Glomerular endothelial cell (primary cell): ENCODE measurements around the gene EVI5. TPM values are rescaled to one million over a fixed set of nuclear protein-coding genes. Genes with fewer than 3 reads are reported as not detected.
"Not testable (repeated sequence)": the region's sequence is repeated elsewhere in the genome, so short reads cannot be mapped to it uniquely, and the experiment has no call there.

Experiments
- DNase-seq: peaks from one replicate; pipeline ENCODE4 v3.0.0-alpha.2; 2011; ENCODE audit warnings: low read depth, low spot score; ENCODE audit errors: extremely low read depth
- total RNA-seq: library from RNA; depleted of rRNA; stranded (reverse); fragments of >200 nt; gene quantifications from 2 replicates; pipeline ENCODE4 v1.2.3, GENCODE V29; 2015

Gene EVI5
- total RNA-seq, 1 donor from 2014 or later, result 28.2 TPM

DNA sequence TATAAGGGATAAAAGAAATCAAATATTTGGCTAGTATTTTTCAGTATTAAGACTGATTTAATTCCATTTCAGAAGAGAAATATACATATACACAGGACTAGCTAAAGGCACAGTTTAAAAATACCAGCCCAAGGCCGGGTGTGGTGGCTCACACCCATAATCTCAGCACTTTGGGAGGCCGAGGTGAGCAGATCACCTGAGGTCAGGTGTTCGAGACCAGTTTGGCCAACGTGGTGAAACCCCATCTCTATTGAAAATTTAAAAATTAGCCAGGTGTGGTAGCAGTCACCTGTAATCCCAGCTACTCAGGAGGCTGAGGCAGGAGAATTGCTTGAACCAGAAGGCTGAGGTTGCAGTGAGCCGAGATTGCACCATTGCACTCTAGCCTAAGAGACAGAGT is 200.1 kb downstream of the EVI5 start:
- not testable (repeated sequence) for DNase-seq

DNA sequence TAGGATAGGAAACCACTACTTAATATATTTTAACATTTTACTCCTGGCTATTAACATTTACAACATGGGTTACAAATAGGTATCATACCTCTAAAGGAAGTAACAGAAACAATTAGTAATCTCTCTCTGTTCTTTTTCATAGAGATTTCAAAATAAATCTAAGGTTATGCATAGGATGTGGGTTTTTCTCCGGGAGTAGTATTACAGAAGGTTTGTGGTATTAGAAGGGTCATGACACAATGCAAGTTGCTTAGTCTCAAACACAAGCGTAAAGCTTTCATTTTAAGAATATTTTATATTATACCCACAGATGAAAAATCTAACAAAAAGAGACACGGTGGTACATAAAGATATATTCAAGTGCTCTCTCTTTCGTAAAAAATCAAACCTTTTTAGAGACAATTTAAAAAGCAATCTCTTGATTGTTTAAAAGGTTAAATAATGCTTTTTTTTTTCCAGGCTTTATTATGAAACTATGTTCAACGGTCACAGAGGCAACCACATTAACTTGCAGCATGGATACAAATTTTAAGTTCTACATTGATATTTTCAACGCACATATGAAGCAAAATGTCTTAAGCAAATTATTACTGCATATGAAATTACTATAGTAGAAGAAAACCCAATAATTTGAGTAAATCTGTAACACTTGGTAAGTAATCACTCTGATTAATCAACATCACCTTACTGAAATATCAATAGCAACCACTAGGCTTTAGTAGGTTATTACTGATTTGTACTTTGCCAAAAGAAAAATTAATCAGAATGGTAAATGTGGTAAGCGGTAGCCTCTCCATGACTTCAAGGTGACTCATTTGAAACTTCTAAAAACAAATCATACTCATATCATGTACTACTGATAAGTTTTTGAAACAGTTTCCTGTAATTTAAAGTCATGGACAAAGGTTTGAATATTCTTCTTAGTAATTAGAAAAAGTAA is 200.8 kb downstream of the EVI5 start:
- peak; percentile 25 for DNase-seq

- DNase-seq, result no peak
These were observed 207.5 kb downstream of the EVI5 start for GRCh38 chr1:92577261-92577895.

- DNase-seq, result no peak
These were observed 209.8 kb downstream of the EVI5 start for GRCh38 chr1:92575123-92575522.

DNA sequence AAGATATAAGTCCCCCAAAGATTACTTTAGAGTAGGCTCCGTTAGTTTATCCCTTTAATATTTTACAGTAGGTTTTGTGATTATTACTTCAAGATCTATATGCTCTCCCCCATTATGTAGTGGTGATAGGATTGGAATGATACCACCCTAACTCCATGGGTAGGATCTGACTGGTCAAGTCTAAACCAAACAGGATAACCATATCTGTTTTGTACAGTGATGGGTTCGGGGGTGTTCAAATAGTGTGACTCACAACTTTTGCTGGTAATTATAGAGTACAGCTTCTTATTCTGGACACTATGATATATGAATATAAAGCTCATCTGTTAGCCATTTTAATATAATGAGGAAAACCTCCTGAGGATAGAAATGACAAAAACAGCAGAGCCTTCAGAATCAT is 212.4 kb downstream of the EVI5 start:
- no peak for DNase-seq

DNA sequence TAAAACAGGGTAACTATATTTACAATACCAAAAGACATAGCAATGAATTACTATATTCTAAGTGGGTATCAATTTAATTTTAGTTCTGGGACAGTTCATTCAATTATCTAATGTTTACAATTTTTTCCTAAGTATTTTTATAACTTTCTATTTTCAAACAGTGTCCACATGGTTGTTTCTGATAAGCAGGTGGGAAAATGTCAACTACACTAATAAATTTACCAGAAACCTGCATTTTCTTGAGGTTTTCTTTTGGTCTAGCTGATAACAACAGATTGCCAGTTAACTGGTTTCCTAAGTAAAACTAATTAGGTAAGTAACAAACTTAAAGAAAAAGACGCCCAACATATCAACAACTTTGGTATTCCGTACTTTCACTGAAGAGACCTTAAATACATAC is 213.3 kb downstream of the EVI5 start:
- no peak for DNase-seq

DNA sequence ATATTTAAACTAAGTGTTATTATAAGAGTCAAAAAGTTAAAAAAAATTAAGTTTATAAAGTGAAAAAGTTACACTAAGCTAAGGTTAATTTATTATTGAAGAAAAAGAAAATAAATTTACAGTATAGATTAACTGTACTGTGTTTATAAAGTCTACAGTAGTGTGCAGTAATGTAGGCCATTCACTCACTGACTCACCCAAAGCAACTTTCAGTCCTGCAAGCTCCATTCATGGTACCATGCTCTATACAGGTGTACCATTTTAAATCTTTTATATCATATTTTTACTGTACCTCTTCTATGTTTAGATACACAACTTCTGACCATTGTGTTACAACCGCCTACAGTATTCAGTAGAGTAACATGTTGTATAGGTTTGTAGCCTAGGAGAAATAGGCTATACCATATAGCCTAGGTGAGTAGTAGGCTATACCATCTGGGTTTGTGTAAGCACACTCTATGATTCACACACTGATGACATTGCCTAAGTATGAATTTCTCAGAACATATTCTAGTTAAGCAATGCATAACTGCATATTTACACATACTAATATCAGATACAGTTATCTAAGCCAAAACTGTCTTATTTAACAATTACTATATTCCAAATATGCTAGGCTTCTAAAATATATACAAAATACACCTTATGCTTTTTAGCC is 217.6 kb downstream of the EVI5 start:
- DNase-seq, result no peak

- DNase-seq, result no peak
These were observed 221.3 kb downstream of the EVI5 start for GRCh38 chr1:92563457-92564216.

- no peak for DNase-seq
These were observed 228.6 kb downstream of the EVI5 start for GRCh38 chr1:92556350-92556749.

GRCh38 chr1:92554216-92554615 is 230.7 kb downstream of the EVI5 start:
- DNase-seq, result no peak

- DNase-seq, result no peak
These were observed 233.0 kb downstream of the EVI5 start for GRCh38 chr1:92551916-92552315.

DNA sequence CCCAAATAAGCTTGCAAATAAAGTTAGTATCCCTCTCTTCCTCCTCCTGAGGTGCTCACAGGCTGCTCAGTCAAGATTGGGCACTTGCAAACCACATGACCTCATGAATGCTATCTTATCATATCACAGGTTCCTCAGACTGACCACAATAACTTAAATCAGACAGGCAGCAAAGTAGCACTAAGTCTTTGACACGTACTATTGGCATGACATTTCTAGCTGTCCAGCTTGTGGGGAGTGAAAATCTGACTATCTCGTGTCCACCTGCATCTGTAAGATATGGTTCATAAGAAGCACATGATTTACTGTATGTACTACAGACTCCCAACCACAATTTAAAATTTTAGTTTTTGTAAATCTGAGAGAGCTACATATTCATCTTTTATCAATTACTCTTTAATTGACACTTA is 240.1 kb downstream of the EVI5 start:
- no peak for DNase-seq

DNA sequence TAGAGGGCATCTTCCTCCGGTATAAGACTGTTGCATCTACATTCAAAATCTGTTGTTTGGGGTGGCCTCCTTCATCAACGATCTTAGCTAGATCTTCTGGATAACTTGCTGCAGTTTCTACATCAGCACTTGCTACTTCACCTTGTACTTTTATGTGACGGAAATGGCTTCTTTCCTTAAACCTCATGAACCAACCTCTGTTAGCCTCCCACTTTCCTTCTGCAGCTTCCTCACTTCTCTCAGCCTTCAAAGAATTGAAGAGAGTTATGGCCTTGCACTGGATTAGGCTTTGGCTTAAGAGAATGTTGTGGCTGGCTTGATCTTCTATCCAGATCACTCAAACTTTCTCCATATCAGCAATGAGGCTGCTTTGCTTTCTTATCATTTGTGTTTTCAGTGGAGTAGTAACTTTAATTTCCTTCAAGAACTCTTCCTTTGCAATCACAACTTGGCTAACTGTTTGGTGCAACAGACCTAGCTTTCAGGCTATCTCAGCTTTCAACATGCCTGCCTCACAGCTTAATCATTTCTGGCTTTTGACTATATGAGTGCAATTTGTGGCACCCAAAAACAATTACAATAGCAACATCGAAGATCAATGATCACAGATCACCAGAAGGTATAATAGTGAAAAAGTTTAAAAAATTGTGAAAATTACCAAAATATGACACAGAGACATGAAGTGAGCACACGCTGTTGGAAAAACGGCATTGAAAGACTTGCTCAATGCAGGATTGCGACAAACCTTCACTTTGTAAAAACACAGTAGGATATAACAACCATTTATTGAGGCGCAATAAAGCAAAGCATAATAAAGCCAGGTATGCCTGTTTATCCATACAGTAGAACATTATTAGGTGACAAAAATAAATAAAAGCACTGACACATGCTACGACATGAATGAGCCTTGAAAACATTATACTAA is 241.5 kb downstream of the EVI5 start:
- no peak for DNase-seq

- no peak for DNase-seq
These were observed 246.4 kb downstream of the EVI5 start for GRCh38 chr1:92538413-92539061.

DNA sequence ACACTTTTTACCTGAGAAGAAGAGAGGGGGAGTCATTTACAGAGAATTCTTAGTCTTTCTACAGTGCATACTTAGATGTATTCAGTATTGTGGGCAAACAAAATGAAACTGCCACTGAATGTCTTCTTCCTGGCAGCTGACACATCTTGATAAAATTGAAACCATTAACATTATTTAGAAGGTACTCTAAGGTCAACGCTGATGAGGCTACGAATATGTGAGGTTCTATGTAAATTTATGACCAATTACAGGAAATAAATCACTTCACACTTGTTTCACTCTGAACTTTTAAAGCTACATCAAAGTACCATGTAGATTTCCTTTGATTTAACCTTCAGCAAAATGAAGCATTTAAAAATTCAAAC is 246.9 kb downstream of the EVI5 start:
- no peak for DNase-seq

DNA sequence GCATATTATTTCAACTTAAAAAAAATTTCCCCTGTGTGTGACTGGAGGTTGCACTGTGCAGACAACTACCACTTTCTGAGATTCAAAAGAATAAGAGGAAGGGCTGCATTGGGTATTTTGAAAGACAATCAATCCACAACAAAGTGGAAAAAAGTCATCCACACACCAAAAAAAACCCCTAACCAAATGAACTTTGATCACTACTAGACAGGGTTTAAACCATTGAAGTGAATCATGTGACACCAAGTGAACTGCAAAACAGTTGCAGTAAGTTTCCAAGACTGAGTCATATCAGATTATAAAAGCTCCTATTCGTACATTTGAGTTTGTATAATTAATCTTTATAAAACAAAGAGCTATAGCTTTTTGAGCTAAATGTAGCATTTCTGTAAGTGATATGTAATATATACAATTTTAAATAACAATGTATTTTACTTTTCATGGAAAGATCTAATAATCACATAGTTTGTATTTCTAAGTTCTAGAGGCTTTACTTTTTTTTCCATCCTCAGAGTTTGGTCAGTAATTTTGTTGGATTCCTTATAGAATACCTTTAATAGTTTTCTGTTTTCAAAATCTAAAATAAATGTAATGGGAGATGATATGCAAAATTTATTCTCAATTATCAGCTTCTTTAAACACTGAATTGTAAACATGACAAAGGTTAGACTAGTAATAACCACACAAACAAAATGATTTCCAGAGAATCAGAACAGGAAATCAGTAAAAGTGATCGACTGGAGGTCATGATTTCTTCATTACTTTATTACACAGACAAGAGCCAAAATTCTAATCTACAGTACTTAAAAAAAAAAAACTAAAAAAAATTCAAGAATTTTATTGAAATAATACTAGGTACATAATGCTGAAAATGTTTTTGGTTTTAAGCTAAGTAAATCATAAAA is 247.7 kb downstream of the EVI5 start:
- no peak for DNase-seq

GRCh38 chr1:92536211-92536979 is 248.5 kb downstream of the EVI5 start:
- DNase-seq, result no peak

DNA sequence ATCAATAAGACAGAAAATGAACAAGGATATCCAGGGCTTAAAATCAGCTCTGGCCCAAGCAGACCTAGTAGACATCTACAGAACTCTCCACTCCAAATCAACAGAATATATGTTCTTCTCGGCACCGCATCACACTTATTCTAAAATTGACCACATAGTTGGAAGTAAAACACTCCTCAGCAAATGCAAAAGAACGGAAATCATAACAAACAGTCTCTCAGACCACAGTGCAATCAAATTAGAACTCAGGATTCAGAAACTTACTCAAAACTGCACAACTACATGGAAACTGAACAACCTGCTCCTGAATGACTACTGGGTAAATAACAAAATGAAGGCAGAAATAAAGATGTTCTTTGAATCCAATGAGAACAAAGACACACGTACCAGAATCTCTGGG is 252.5 kb downstream of the EVI5 start:
- DNase-seq, result not testable (repeated sequence)
